Right renal cortex interstitium (tissue), 3 donors: ENCODE results near the gene CLDN9. TPM values are rescaled to one million over a fixed set of nuclear protein-coding genes. Genes with fewer than 3 reads are reported as not detected.

Experiments
- DNase-seq, 3 donors: peaks; one replicate each; pipeline ENCODE4 v3.0.0-alpha.2; 2013; ENCODE audit warnings: low read depth in 3 of 3, low spot score in 2 of 3
- polyA plus RNA-seq, 3 donors: library from polyadenylated mRNA; unstranded; fragments of 120-200 nt; gene quantifications; one replicate each; pipeline ENCODE4 v1.2.1, GENCODE V29; 2013; ENCODE audit not compliant: insufficient read length in 3 of 3

The CLDN9 gene
- polyA plus RNA-seq, 3 donors, result 2.0 to 2.8 (median 2.5) TPM

DNA sequence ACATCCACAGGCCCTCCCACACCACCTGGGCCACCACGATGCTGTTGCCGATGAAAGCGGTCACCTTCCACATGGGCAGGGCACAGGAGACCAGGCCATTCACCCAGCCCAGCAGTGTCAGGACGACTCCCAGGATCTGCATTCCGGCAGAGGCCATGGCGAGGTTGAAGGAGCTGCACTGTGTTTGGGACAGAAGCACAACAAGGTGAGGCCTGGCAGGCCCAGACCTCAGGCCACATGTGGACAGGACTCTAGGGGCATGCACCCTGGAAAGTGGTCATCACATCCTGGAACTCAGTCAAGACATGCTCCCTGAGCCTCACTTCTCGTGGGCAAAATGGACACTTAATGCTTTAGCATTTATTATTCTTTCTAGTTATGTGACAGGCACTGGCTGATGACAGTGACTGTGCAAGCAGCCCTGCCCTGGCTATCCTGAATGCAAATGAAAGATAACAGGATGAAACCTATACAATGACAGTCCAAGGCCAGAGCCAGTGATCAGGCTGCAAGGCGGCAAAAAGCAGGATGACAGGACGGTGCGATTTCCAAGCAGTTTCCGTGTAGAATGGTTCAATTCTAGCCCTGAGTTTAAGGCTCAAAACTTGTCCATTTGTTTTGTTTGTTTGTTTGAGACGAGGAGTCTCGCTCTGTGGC lies 3.3 kb downstream of the CLDN9 start:
- DNase-seq, result no peak

DNA sequence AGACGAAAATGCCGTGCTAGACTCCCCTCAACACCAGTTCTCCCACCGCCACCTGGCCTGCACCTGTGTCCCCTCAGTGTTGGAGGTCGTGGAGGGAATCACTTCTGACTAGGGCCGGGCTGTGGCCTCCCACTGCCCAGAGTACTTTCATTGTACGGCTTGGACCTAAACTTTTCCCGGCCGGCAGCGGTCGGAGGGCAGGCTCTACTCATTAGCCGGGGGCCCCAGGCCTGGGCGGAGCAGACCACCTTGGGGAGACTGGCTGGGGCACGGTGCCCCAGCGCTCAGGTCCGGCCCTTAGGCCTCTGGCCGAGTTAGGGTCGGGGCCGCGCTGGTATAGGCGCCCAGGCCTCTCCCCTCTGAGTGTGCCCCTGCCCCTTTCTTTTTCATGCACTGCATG lies 4.6 kb downstream of the CLDN9 start:
- DNase-seq, result no peak

GRCh38 chr16:3017794-3018506 lies 5.2 kb downstream of the CLDN9 start, which contains the start of gene CLDN6:
TSS of gene CLDN6 (minus strand) at chr16:3018183. CDS start at chr16:3016021, 2,162 bp downstream.
- DNase-seq, result no peak

GRCh38 chr16:3019594-3020246 lies 7.0 kb downstream of the CLDN9 start:
- DNase-seq, result no peak

- DNase-seq, result no peak
Measured at GRCh38 chr16:3020247-3020603, 7.5 kb downstream of the CLDN9 start, which contains the start of gene TNFRSF12A. TSS of gene TNFRSF12A (plus strand) at chr16:3020368. CDS start at chr16:3020398, 30 bp downstream.

- no peak for DNase-seq
Measured at GRCh38 chr16:3020604-3021448, 8.1 kb downstream of the CLDN9 start.

GRCh38 chr16:3021449-3022207 lies 8.9 kb downstream of the CLDN9 start:
- no peak for DNase-seq

- no peak for DNase-seq
Measured at GRCh38 chr16:3022208-3022683, 9.5 kb downstream of the CLDN9 start.

GRCh38 chr16:3022684-3023414 lies 10.1 kb downstream of the CLDN9 start:
- DNase-seq, result no peak

DNA sequence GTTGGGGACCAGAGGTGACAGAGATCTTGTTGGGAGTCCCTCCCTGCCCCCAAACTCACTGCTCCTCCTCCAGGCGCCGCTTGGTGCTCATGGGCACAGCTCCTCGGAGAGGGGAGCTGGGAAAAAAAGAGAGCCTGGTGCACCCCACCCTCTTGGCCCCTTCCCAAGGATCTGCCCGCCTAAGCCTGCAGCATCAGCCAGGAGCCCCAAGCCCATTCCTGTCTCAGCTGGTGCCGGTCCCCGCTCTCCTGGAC lies 10.6 kb downstream of the CLDN9 start:
- no peak for DNase-seq

- peak; percentile 93 to 94 (median 94) for DNase-seq
Measured at GRCh38 chr16:3023669-3024478, 11.2 kb downstream of the CLDN9 start, which contains the start of the genes HCFC1R1 and THOC6. TSS of gene HCFC1R1 (minus strand) at chr16:3023942. CDS start at chr16:3023941, 1 bp downstream. TSS of gene THOC6 (plus strand) at chr16:3024035. CDS start at chr16:3024327, 292 bp downstream.

GRCh38 chr16:3025032-3026002 lies 12.6 kb downstream of the CLDN9 start:
- no peak for DNase-seq

- DNase-seq, result no peak
Measured at GRCh38 chr16:3026003-3026378, 13.3 kb downstream of the CLDN9 start.

GRCh38 chr16:3026609-3027488 lies 14.1 kb downstream of the CLDN9 start:
- DNase-seq, result no peak

GRCh38 chr16:3027489-3027795 lies 14.7 kb downstream of the CLDN9 start:
- DNase-seq, result no peak

DNA sequence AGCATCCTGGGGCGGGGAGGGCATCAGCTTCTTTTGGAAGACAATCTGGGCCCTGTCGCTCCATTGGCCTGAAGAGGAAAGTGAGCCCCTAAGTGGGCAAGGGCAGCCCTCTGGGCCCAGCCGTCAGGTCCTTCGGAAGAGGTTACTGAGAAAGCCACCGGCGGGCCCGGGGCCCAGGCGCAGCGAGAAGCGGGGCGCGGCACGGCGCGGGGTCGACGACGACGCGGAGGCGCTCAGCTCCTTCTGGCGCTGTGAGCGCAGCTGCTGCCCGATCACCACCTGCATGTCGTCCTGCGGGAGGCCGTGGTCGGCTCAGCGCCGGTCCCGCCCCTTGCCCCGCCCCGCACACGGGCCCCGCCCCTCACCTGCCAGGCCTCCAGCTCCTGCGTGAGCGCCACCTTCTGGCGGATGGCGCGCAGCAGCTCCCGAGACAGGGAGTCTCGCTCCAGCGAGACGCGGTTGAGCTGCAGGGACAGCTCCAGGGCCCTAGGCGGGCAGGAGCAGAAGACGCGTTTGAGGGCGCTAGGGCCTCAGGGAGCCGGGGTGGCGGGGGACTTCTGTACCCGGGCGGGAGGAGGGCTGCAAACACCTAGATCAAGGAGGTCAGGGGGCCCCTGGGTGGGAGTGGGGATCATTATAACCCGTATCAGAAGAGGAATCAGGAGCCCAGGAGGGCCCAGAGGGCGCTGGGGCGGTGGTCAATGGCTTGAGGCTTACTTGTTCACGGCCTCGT lies 15.4 kb downstream of the CLDN9 start:
- no peak for DNase-seq
